ENCODE results near the gene LARGE1. TPM values are rescaled to one million over a fixed set of nuclear protein-coding genes. Genes with fewer than 3 reads are reported as not detected.
A peak's percentile ranks its signal among the peaks of the same experiment; 100 is the strongest.

Gene LARGE1
- total RNA-seq, 1 donor from 2014 or later: 195 TPM

DNA sequence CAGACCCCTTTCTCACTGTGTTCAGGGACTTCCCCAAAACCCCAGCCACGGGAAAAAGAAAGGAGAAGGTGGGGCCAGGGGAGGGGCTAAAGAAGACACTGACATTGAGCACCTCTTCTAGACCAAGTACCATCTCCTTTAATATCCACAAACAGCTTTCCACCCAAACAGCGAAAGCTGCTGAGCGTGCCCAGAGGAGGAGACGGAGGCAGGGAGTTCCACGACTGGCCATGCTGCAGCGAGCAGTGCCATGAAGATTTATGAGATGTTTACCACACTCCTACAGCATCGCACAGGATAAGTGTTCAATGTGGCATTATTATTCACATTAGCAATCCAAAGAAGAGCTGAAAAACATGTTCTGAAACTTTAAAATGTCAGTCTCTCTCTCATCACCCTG, 127.4 kb downstream of the LARGE1 start:
- Mint-ChIP-seq H3K27ac (peak overlapping the region; percentile 59), H3K4me1 (ENCODE audit: low read depth) (peaks cover 19% of the 10 kb centered on the region), H3K36me3 (ENCODE audit: insufficient read depth) (peaks cover 41% of the 10 kb centered on the region), H3K4me3 (ENCODE audit: low read depth) (no peak overlapping the region), H3K27me3 (no peaks in the 10 kb centered on the region), H3K9me3 (ENCODE audit: low read depth) (peaks cover 19% of the 10 kb centered on the region)
- DNase-seq (ENCODE audit: low spot score, unreplicated experiment): no peak
- TF ChIP-seq, protein P1, sequence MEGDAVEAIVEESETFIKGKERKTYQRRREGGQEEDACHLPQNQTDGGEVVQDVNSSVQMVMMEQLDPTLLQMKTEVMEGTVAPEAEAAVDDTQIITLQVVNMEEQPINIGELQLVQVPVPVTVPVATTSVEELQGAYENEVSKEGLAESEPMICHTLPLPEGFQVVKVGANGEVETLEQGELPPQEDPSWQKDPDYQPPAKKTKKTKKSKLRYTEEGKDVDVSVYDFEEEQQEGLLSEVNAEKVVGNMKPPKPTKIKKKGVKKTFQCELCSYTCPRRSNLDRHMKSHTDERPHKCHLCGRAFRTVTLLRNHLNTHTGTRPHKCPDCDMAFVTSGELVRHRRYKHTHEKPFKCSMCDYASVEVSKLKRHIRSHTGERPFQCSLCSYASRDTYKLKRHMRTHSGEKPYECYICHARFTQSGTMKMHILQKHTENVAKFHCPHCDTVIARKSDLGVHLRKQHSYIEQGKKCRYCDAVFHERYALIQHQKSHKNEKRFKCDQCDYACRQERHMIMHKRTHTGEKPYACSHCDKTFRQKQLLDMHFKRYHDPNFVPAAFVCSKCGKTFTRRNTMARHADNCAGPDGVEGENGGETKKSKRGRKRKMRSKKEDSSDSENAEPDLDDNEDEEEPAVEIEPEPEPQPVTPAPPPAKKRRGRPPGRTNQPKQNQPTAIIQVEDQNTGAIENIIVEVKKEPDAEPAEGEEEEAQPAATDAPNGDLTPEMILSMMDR (IDR thresholded peaks at IDR 0.05; ENCODE audit: unreplicated experiment): no peak

DNA sequence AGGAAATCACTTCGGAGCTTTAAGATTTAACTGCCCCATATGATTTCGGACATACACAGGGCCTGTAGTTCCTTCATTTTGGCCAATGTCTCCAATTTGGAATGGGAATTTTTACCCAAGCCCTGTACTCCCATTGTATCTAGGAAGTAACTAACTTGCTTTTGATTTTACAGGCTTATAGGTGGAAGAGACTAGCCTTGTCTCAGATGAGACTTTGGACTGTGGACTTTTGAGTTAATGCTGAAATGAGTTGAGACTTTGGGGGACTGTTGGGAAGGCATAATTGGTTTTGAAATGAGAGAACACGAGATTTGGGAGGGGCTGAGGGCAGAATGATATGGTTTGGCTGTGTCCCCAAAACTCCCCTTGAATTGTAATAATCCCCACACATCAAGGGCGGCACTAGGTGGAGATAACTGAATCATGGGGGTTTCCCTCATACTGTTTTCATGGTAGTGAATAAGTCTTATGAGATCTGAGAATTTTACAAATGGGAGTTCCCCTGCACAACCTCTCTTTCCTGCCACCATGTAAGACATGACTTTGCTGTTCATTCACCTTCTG, 130.5 kb downstream of the LARGE1 start:
- DNase-seq (ENCODE audit: low spot score, unreplicated experiment): no peak
- TF ChIP-seq, protein P1 (IDR thresholded peaks at IDR 0.05; ENCODE audit: unreplicated experiment): no peak
- Mint-ChIP-seq H3K27ac (no peak overlapping the region), H3K27me3 (no peaks in the 10 kb centered on the region), H3K9me3 (ENCODE audit: low read depth) (peaks cover 23% of the 10 kb centered on the region), H3K4me3 (ENCODE audit: low read depth) (no peak overlapping the region), H3K36me3 (ENCODE audit: insufficient read depth) (peaks cover 42% of the 10 kb centered on the region), H3K4me1 (ENCODE audit: low read depth) (peaks cover 27% of the 10 kb centered on the region)

DNA sequence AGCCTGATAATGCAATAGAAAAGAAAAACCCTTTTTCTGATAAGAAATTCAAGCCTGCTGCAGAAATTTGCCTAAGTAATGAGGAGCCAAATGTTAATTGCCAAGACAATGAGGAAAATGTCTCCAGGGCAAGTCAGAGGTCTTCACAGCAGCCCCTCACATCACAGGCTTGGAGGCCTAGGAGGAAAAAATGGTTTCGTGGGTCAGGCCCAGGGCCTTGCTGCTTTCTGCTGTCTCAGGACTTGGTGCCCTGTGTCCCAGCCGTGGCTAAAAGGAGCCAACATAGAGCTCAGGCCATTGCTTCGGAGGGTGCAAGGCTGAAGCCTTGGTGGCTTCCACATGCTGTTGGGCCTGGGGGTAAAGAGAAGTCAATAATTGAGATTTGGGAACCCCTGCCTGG, 131.3 kb downstream of the LARGE1 start:
- peaks cover 27% of the 10 kb centered on the region for H3K9me3 Mint-ChIP-seq (ENCODE audit: low read depth)
- no peaks in the 10 kb centered on the region for H3K27me3 Mint-ChIP-seq
- no peak for DNase-seq (ENCODE audit: low spot score, unreplicated experiment)
- no peak overlapping the region for H3K27ac Mint-ChIP-seq
- TF ChIP-seq, protein P1 (IDR thresholded peaks at IDR 0.05; ENCODE audit: unreplicated experiment): no peak
- peaks cover 42% of the 10 kb centered on the region for H3K36me3 Mint-ChIP-seq (ENCODE audit: insufficient read depth)
- H3K4me3 Mint-ChIP-seq (ENCODE audit: low read depth): no peak overlapping the region
- peaks cover 25% of the 10 kb centered on the region for H3K4me1 Mint-ChIP-seq (ENCODE audit: low read depth)

DNA sequence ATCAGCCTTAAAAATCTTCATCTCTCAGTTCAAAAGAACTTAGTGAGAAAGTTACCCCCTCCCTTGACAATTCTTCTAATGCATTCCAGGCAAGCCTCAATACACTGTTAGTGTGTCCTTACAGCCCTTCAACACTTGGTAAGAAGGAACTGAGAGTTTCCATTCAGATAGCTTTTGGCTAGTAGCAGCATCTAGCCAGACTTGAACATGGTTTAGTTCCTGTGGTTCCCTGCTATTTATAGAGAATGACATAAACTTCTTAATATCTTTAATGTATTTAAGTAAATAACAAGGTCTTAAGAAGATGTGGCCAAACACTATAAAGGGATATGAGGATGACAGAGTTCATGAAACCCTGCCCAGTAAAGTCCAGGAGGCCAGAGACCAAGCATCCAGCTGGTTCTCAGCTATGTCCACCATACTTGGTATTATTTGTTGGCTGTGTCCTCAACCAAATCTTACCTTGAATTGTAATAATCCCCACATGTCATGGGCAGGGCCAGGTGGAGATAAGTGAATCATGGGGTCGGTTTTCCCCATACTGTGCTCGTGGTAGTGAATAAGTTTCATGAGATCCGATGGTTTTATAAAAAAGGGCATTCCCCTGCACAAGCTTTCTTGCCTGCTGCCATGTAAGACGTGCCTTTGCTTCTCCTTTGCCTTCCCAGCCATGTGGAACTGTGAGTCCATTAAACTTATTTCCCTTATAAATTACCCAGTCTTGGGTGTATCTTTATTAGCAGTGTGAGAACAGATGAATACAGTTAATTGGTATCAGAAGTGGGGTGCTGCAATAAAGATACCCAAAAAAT, 132.4 kb downstream of the LARGE1 start:
- peaks cover 18% of the 10 kb centered on the region for H3K4me1 Mint-ChIP-seq (ENCODE audit: low read depth)
- no peak for DNase-seq (ENCODE audit: low spot score, unreplicated experiment)
- TF ChIP-seq, protein P1 (IDR thresholded peaks at IDR 0.05; ENCODE audit: unreplicated experiment): no peak
- peaks cover 46% of the 10 kb centered on the region for H3K36me3 Mint-ChIP-seq (ENCODE audit: insufficient read depth)
- peaks cover 31% of the 10 kb centered on the region for H3K9me3 Mint-ChIP-seq (ENCODE audit: low read depth)
- no peak overlapping the region for H3K27ac Mint-ChIP-seq
- H3K27me3 Mint-ChIP-seq: no peaks in the 10 kb centered on the region
- H3K4me3 Mint-ChIP-seq (ENCODE audit: low read depth): no peak overlapping the region

DNA sequence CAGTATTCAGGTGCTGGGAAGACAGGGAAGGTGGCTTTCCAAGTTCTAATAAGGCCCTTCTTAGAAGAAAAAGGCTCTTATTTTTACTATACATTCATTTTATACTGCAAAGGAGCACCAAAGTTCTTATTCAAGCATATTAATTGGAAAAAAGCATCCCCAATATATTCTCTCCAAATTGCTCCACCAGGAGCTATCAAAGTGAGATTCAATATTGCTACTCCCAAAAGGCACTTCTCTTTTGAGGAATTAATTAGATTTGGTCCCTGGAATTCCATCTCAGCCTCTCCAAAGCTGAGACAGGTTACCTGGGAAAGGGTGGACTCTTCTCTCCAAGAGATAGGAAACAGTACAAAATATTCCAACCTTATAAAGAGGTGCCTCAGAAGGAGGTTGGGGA, 134.1 kb downstream of the LARGE1 start:
- H3K36me3 Mint-ChIP-seq (ENCODE audit: insufficient read depth): peaks cover 43% of the 10 kb centered on the region
- H3K4me3 Mint-ChIP-seq (ENCODE audit: low read depth): no peak overlapping the region
- H3K27ac Mint-ChIP-seq: peak overlapping the region; percentile 45
- peaks cover 22% of the 10 kb centered on the region for H3K4me1 Mint-ChIP-seq (ENCODE audit: low read depth)
- H3K27me3 Mint-ChIP-seq: no peaks in the 10 kb centered on the region
- no peak for DNase-seq (ENCODE audit: low spot score, unreplicated experiment)
- peaks cover 31% of the 10 kb centered on the region for H3K9me3 Mint-ChIP-seq (ENCODE audit: low read depth)
- TF ChIP-seq, protein P1 (IDR thresholded peaks at IDR 0.05; ENCODE audit: unreplicated experiment): no peak
